HG02623 (cell line): Measurements from ENCODE around the gene SH3TC1.

Source experiments
- ATAC-seq: cut with Tn5 transposase; IDR thresholded peaks from one replicate; pipeline ENCODE4 v1.9.1; 2021; ENCODE audit warnings: moderate library complexity; ENCODE audit not compliant: unreplicated experiment

Gene SH3TC1

GRCh38 chr4:8198206-8198905, 734 bp upstream of the SH3TC1 start:
- ATAC-seq = no peak

GRCh38 chr4:8199594-8200301, 658 bp downstream of the SH3TC1 start:
- ATAC-seq = no peak

GRCh38 chr4:8200302-8200975, 1.3 kb downstream of the SH3TC1 start:
- ATAC-seq = no peak

- ATAC-seq = peak; percentile 36
Observed at GRCh38 chr4:8201321-8201781, 2.3 kb downstream of the SH3TC1 start.

- ATAC-seq = no peak
Observed at GRCh38 chr4:8202108-8203051, 3.3 kb downstream of the SH3TC1 start.

- ATAC-seq = no peak
Observed at GRCh38 chr4:8203052-8203401, 3.9 kb downstream of the SH3TC1 start.

- no peak for ATAC-seq
Observed at GRCh38 chr4:8203817-8204216, 4.7 kb downstream of the SH3TC1 start.

GRCh38 chr4:8204576-8205227, 5.6 kb downstream of the SH3TC1 start:
- no peak for ATAC-seq

GRCh38 chr4:8205241-8205707, 6.2 kb downstream of the SH3TC1 start:
- ATAC-seq = no peak

- ATAC-seq = no peak
Observed at GRCh38 chr4:8205749-8206611, 6.9 kb downstream of the SH3TC1 start.

- ATAC-seq = no peak
Observed at GRCh38 chr4:8207314-8207713, 8.2 kb downstream of the SH3TC1 start.

GRCh38 chr4:8208565-8208964, 9.5 kb downstream of the SH3TC1 start:
- no peak for ATAC-seq

GRCh38 chr4:8209181-8209874, 10.2 kb downstream of the SH3TC1 start:
- no peak for ATAC-seq

GRCh38 chr4:8210010-8210409, 10.9 kb downstream of the SH3TC1 start:
- ATAC-seq = no peak

- no peak for ATAC-seq
Observed at GRCh38 chr4:8210616-8211015, 11.5 kb downstream of the SH3TC1 start.

- ATAC-seq = no peak
Observed at GRCh38 chr4:8211251-8211650, 12.2 kb downstream of the SH3TC1 start.

- ATAC-seq = no peak
Observed at GRCh38 chr4:8211737-8212581, 12.9 kb downstream of the SH3TC1 start.

GRCh38 chr4:8212622-8213021, 13.5 kb downstream of the SH3TC1 start:
- ATAC-seq = no peak
